Cardiac septum (tissue), 1 donor: ENCODE measurements around the gene TP53AIP1. TPM values are rescaled to one million over a fixed set of nuclear protein-coding genes. Genes with fewer than 3 reads are reported as not detected.

ENCODE experiments used
- DNase-seq: peaks from one replicate; pipeline ENCODE4 v3.0.0-alpha.2; 2020; ENCODE audit warnings: low spot score
- intact Hi-C: fragments of 100-400 bp; cut with DNase I; formaldehyde crosslinking; loops from one replicate; pipeline ENCODE4 v1.14.0; 2022
- total RNA-seq: library from RNA; stranded (reverse); fragmentation: NEBNext Ultra II Directional; extraction: Animal tissue kit (Norgen Biotek cat#: 25700); gene quantifications from one replicate; pipeline ENCODE4 v1.2.1, GENCODE V29; 2021
- donor health status: DM: no; HTN: no; CAD: no.

TP53AIP1 gene
- total RNA-seq, 1 donor from 2014 or later = not detected

GRCh38 chr11:128894685-128895084 lies 48.0 kb downstream of the TP53AIP1 start:
- intact Hi-C loops = no loop called here
- peak; percentile 79 for DNase-seq

- intact Hi-C loops = no loop called here
- no peak for DNase-seq
Measured at GRCh38 chr11:128894286-128894681, 48.4 kb downstream of the TP53AIP1 start.

GRCh38 chr11:128893578-128894285 lies 48.9 kb downstream of the TP53AIP1 start:
- intact Hi-C loops = no loop called here
- peak; percentile 74 for DNase-seq

- DNase-seq = peak; percentile 44
- intact Hi-C loops = no loop called here
Measured at GRCh38 chr11:128892866-128893565, 49.7 kb downstream of the TP53AIP1 start.

GRCh38 chr11:128891913-128892398 lies 50.7 kb downstream of the TP53AIP1 start:
- intact Hi-C loops = loop anchor here (2.0 kb wide), 1 partner anchor 13 kb away; no protein-coding TSS in a partner anchor
- peak; percentile 75 for DNase-seq

GRCh38 chr11:128890543-128891368 lies 51.9 kb downstream of the TP53AIP1 start, which contains the start of gene KCNJ5:
TSS of gene KCNJ5 (plus strand) at chr11:128891356. CDS start at chr11:128911274, 19,918 bp downstream.
- no peak for DNase-seq
- intact Hi-C loops = loop anchor here (2.0 kb wide), 1 partner anchor 14 kb away; no protein-coding TSS in a partner anchor

- intact Hi-C loops = loop anchor here (2.0 kb wide), 1 partner anchor 15 kb away; no protein-coding TSS in a partner anchor
- peak; percentile 58 for DNase-seq
Measured at GRCh38 chr11:128890216-128890542, 52.5 kb downstream of the TP53AIP1 start.

GRCh38 chr11:128889657-128890213 lies 52.9 kb downstream of the TP53AIP1 start:
- no peak for DNase-seq
- intact Hi-C loops = loop anchor here (2.0 kb wide), 1 partner anchor 15 kb away; no protein-coding TSS in a partner anchor

GRCh38 chr11:128888034-128888985 lies 54.4 kb downstream of the TP53AIP1 start:
- intact Hi-C loops = no loop called here
- DNase-seq = no peak

- intact Hi-C loops = no loop called here
- DNase-seq = no peak
Measured at GRCh38 chr11:128886406-128887124, 56.1 kb downstream of the TP53AIP1 start.

Other genes with a start within 250 kb of the TP53AIP1 start
- gene FLI1, start 248.8 kb downstream of the TP53AIP1 start, total RNA-seq = 18.9 TPM
- gene KCNJ1, start 75.6 kb downstream of the TP53AIP1 start, total RNA-seq = not detected
- gene KCNJ5, start 51.5 kb downstream of the TP53AIP1 start, total RNA-seq = 12.1 TPM
- 4.1 TPM for gene ARHGAP32, start 249.5 kb upstream of the TP53AIP1 start, total RNA-seq